Forelimb muscle (tissue), 1 donor: ENCODE measurements around the gene COL6A2. TPM values are rescaled to one million over a fixed set of nuclear protein-coding genes. Genes with fewer than 3 reads are reported as not detected.
"Not testable (repeated sequence)": the region's sequence is repeated elsewhere in the genome, so short reads cannot be mapped to it uniquely, and the experiment has no call there.

Experiments used
- DNase-seq: peaks from one replicate; pipeline ENCODE4 v3.0.0-alpha.2; 2013; ENCODE audit warnings: low read depth
- polyA plus RNA-seq: library from polyadenylated mRNA; unstranded; fragments of 120-200 nt; gene quantifications from one replicate; pipeline ENCODE4 v1.2.1, GENCODE V29; 2013; ENCODE audit not compliant: insufficient read length

COL6A2 gene
- polyA plus RNA-seq, 1 donor, result 533 TPM

GRCh38 chr21:46154955-46155513 is 57.1 kb downstream of the COL6A2 start:
- DNase-seq, result no peak

- no peak for DNase-seq
These were observed 57.8 kb downstream of the COL6A2 start, which contains the start of gene FTCD for GRCh38 chr21:46155514-46156377. Gene FTCD, minus strand, starts transcription at chr21:46155579. Its CDS starts 56 bp downstream, at chr21:46155523.

GRCh38 chr21:46156378-46156645 is 58.4 kb downstream of the COL6A2 start:
- no peak for DNase-seq

- DNase-seq, result no peak
These were observed 58.8 kb downstream of the COL6A2 start for GRCh38 chr21:46156678-46157077.

- DNase-seq, result no peak
These were observed 59.6 kb downstream of the COL6A2 start for GRCh38 chr21:46157396-46157986.

GRCh38 chr21:46157987-46158451 is 60.1 kb downstream of the COL6A2 start:
- no peak for DNase-seq

GRCh38 chr21:46158666-46159300 is 60.9 kb downstream of the COL6A2 start:
- DNase-seq, result no peak

- DNase-seq, result no peak
These were observed 61.5 kb downstream of the COL6A2 start for GRCh38 chr21:46159390-46159789.

GRCh38 chr21:46159841-46160656 is 62.1 kb downstream of the COL6A2 start:
- DNase-seq, result no peak

- DNase-seq, result no peak
These were observed 62.7 kb downstream of the COL6A2 start for GRCh38 chr21:46160657-46160906.

- DNase-seq, result no peak
These were observed 63.2 kb downstream of the COL6A2 start for GRCh38 chr21:46160907-46161632.

- DNase-seq, result no peak
These were observed 64.0 kb downstream of the COL6A2 start for GRCh38 chr21:46161633-46162592.

- DNase-seq, result no peak
These were observed 65.5 kb downstream of the COL6A2 start for GRCh38 chr21:46163380-46163779.

GRCh38 chr21:46165098-46165497 is 67.2 kb downstream of the COL6A2 start:
- no peak for DNase-seq

- DNase-seq, result no peak
These were observed 70.3 kb downstream of the COL6A2 start for GRCh38 chr21:46168238-46168637.

GRCh38 chr21:46168659-46169386 is 70.9 kb downstream of the COL6A2 start:
- DNase-seq, result no peak

GRCh38 chr21:46170436-46171193 is 72.7 kb downstream of the COL6A2 start:
- DNase-seq, result not testable (repeated sequence)

GRCh38 chr21:46171585-46171984 is 73.7 kb downstream of the COL6A2 start:
- DNase-seq, result no peak
